ENCODE results near the gene DES. TPM values are rescaled to one million over a fixed set of nuclear protein-coding genes. Genes with fewer than 3 reads are reported as not detected.
"Not testable (repeated sequence)": the region's sequence is repeated elsewhere in the genome, so short reads cannot be mapped to it uniquely, and the experiment has no call there.

The DES gene
- total RNA-seq, 1 experiment from 2014 or later: 1.6 TPM

DNA sequence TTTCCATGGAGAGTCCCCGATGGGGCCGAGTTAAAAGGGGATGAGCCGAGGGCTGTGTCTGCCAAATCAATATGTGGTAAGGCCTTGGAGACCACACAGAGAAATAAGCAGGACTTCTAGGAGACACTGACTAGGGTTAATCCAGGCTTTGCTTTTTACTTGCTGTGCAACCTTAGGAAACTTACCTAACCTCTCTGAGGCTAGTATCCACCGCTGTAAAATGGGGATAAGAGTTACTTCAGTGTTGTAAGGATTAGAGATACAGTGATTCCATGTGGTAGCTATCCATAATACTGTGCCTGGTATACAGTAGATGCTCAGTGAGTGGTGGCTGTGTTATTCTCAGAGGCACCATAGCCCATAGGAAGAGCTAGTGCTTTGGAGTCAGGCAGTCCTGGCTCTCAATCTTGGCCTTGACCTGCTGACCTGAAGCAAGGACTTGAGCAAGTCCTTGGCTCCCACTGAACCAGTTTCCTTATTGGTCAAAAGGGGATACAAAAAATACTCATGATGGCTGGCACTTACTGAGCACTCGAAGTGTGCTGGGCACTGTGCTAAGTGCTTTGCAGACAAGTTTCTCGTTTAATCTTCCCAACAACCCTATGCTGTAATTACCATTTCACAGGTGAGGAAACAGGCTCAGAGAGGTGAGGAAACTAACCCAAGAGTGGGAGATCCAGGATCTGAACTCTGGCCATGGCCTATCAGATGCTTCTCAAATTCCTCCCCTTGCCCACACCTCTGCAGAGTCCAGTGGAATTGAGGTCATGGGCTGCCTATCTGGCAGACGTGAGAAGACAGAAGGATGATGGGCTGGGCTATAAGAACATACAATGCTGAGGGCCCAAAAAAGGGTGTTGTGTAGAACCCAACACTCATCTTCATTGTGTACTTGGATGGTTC is 12.0 kb upstream of the DES start:
- Mint-ChIP-seq H3K36me3 (no peaks in the 10 kb centered on the region), H3K27me3 (ENCODE audit: low read depth) (no peaks in the 10 kb centered on the region), H3K4me3 (no peak overlapping the region), H3K27ac (no peak overlapping the region), H3K9me3 (no peaks in the 10 kb centered on the region), H3K4me1 (peaks cover 35% of the 10 kb centered on the region)
- CTCF ChIA-PET: interaction anchor here (1.0 to 6.7 kb wide), 10 partner anchors 18 to 124 kb away, joined by 3 to 178 read pairs (median 54); partner anchors contain the start of genes DNPEP, GMPPA and SPEG
- POLR2A ChIA-PET: no interaction called here
- TF ChIP-seq RELA (CRISPR knock-in tag; IDR thresholded peaks at IDR 0.05; ENCODE audit: borderline replicate concordance): no peak
- ATAC-seq (no peak), DNase-seq (ENCODE audit: low spot score) (no peak)

GRCh38 chr2:219406861-219407230 is 11.3 kb upstream of the DES start:
- DNase-seq (ENCODE audit: low spot score) (no peak), ATAC-seq (no peak)
- peaks cover 33% of the 10 kb centered on the region for H3K4me1 Mint-ChIP-seq
- no peaks in the 10 kb centered on the region for H3K9me3 Mint-ChIP-seq
- no peaks in the 10 kb centered on the region for H3K36me3 Mint-ChIP-seq
- H3K27ac Mint-ChIP-seq: no peak overlapping the region
- H3K4me3 Mint-ChIP-seq: no peak overlapping the region
- CTCF ChIA-PET: interaction anchor here (0.8 to 3.8 kb wide), 3 partner anchors 27 to 103 kb away, joined by 3 to 14 read pairs (median 3); partner anchors contain the start of gene SPEG
- TF ChIP-seq, protein P1, sequence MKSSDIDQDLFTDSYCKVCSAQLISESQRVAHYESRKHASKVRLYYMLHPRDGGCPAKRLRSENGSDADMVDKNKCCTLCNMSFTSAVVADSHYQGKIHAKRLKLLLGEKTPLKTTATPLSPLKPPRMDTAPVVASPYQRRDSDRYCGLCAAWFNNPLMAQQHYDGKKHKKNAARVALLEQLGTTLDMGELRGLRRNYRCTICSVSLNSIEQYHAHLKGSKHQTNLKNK (CRISPR knock-in tag; IDR thresholded peaks at IDR 0.05): no peak
- no peak for TF ChIP-seq JUN (CRISPR knock-in tag; IDR thresholded peaks at IDR 0.05)
- no peak for TF ChIP-seq TCF7 (CRISPR knock-in tag; IDR thresholded peaks at IDR 0.05; ENCODE audit: low read depth)
- no peak for TF ChIP-seq FOXK1 (CRISPR knock-in tag; IDR thresholded peaks at IDR 0.05)
- TF ChIP-seq ZBTB21 (CRISPR knock-in tag; IDR thresholded peaks at IDR 0.05; ENCODE audit: borderline replicate concordance): no peak
- TF ChIP-seq MXD4 (CRISPR knock-in tag; IDR thresholded peaks at IDR 0.05; ENCODE audit: borderline replicate concordance): no peak
- TF ChIP-seq, protein P2, sequence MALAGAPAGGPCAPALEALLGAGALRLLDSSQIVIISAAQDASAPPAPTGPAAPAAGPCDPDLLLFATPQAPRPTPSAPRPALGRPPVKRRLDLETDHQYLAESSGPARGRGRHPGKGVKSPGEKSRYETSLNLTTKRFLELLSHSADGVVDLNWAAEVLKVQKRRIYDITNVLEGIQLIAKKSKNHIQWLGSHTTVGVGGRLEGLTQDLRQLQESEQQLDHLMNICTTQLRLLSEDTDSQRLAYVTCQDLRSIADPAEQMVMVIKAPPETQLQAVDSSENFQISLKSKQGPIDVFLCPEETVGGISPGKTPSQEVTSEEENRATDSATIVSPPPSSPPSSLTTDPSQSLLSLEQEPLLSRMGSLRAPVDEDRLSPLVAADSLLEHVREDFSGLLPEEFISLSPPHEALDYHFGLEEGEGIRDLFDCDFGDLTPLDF (CRISPR knock-in tag; IDR thresholded peaks at IDR 0.05): no peak
- TF ChIP-seq, protein P3, sequence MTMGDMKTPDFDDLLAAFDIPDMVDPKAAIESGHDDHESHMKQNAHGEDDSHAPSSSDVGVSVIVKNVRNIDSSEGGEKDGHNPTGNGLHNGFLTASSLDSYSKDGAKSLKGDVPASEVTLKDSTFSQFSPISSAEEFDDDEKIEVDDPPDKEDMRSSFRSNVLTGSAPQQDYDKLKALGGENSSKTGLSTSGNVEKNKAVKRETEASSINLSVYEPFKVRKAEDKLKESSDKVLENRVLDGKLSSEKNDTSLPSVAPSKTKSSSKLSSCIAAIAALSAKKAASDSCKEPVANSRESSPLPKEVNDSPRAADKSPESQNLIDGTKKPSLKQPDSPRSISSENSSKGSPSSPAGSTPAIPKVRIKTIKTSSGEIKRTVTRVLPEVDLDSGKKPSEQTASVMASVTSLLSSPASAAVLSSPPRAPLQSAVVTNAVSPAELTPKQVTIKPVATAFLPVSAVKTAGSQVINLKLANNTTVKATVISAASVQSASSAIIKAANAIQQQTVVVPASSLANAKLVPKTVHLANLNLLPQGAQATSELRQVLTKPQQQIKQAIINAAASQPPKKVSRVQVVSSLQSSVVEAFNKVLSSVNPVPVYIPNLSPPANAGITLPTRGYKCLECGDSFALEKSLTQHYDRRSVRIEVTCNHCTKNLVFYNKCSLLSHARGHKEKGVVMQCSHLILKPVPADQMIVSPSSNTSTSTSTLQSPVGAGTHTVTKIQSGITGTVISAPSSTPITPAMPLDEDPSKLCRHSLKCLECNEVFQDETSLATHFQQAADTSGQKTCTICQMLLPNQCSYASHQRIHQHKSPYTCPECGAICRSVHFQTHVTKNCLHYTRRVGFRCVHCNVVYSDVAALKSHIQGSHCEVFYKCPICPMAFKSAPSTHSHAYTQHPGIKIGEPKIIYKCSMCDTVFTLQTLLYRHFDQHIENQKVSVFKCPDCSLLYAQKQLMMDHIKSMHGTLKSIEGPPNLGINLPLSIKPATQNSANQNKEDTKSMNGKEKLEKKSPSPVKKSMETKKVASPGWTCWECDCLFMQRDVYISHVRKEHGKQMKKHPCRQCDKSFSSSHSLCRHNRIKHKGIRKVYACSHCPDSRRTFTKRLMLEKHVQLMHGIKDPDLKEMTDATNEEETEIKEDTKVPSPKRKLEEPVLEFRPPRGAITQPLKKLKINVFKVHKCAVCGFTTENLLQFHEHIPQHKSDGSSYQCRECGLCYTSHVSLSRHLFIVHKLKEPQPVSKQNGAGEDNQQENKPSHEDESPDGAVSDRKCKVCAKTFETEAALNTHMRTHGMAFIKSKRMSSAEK (CRISPR knock-in tag; IDR thresholded peaks at IDR 0.05; ENCODE audit: borderline replicate concordance): no peak
- TF ChIP-seq SMAD3 (CRISPR knock-in tag; IDR thresholded peaks at IDR 0.05; ENCODE audit: borderline replicate concordance): no peak
- no peak for TF ChIP-seq CTCF (IDR thresholded peaks at IDR 0.05)
- no peak for TF ChIP-seq HMGXB4 (CRISPR knock-in tag; IDR thresholded peaks at IDR 0.05)
- no peak for TF ChIP-seq MLX (CRISPR knock-in tag; IDR thresholded peaks at IDR 0.05)
- TF ChIP-seq OVOL2 (CRISPR knock-in tag; IDR thresholded peaks at IDR 0.05; ENCODE audit: borderline replicate concordance): no peak
- no peak for TF ChIP-seq USF1 (CRISPR knock-in tag; IDR thresholded peaks at IDR 0.05)
- no peak for TF ChIP-seq NFYB (CRISPR knock-in tag; conservative IDR thresholded peaks at IDR 0.05; ENCODE audit: low read depth)
- no peak for TF ChIP-seq NR2C2 (CRISPR knock-in tag; IDR thresholded peaks at IDR 0.05)
- POLR2A ChIA-PET: no interaction called here
- H3K27me3 Mint-ChIP-seq (ENCODE audit: low read depth): no peaks in the 10 kb centered on the region

GRCh38 chr2:219407343-219407742 is 10.8 kb upstream of the DES start:
- ATAC-seq, POLR2A ChIA-PET: not testable (repeated sequence)
- CTCF ChIA-PET: interaction anchor here (0.8 to 3.8 kb wide), 5 partner anchors 27 to 103 kb away, joined by 3 to 14 read pairs (median 4); partner anchors contain the start of gene SPEG

More at GRCh38 chr2:219407343-219407742, 10.8 kb upstream of the DES start:
- H3K4me1 Mint-ChIP-seq: peaks cover 29% of the 10 kb centered on the region
- not testable (repeated sequence) for H3K27me3 Mint-ChIP-seq (ENCODE audit: low read depth); H3K36me3 Mint-ChIP-seq; H3K4me3 Mint-ChIP-seq; DNase-seq (ENCODE audit: low spot score); H3K27ac Mint-ChIP-seq; H3K9me3 Mint-ChIP-seq

Measured in WTC11 (cell line).